ENCODE data around the gene ZNF546.

ZNF546 gene

GRCh38 chr19:39971380-39972035 lies 25.4 kb upstream of the ZNF546 start:
- Histone ChIP-seq H3K9ac (peak overlapping the region; percentile 81 to 94 (median 88)), H3K36me3 (peaks cover 39 to 47% (median 46%) of the 10 kb centered on the region in 11 experiments), H3K27ac (peak overlapping the region; percentile 69 to 88 (median 79)), H3K9me3 (replicated peaks in 1 of 11) (no peaks in the 10 kb centered on the region; a peak in 1 of 22 replicates), H3K4me3 (peak overlapping the region; percentile 79 to 96 (median 87)), H3K4me1 (peaks cover 18 to 73% (median 25%) of the 10 kb centered on the region in 10 experiments), H3K27me3 (no peaks in the 10 kb centered on the region), H3K4me2 (peak overlapping the region; percentile 87 to 99 (median 96)), H4K20me1 (peaks cover 0 to 39% (median 22%) of the 10 kb centered on the region in 11 experiments; a peak in 13 of 22 replicates)
- no peak for TF ChIP-seq Cebpa-rat (IDR thresholded peaks at IDR 0.05)

GRCh38 chr19:39974377-39975155 lies 22.3 kb upstream of the ZNF546 start:
- no peak for TF ChIP-seq Cebpa-rat (IDR thresholded peaks at IDR 0.05)
- Histone ChIP-seq H3K4me3 (peak overlapping the region in 2 of 10 experiments; percentile 92 to 94; a peak in 2 of 20 replicates), H3K9me3 (replicated peaks in 1 of 11) (no peaks in the 10 kb centered on the region), H3K27ac (no peak overlapping the region), H3K4me2 (peak overlapping the region in 3 of 11 experiments; percentile 95 to 99 (median 98); a peak in 2 of 22 replicates), H3K4me1 (peaks cover 18 to 60% (median 24%) of the 10 kb centered on the region in 10 experiments), H3K9ac (peak overlapping the region in 2 of 11 experiments; percentile 91 to 94; a peak in 3 of 22 replicates), H3K27me3 (no peaks in the 10 kb centered on the region), H3K36me3 (peaks cover 70 to 78% (median 76%) of the 10 kb centered on the region in 11 experiments), H4K20me1 (peaks cover 0 to 57% (median 39%) of the 10 kb centered on the region in 11 experiments; a peak in 17 of 22 replicates)

GRCh38 chr19:39982883-39983282 lies 14.0 kb upstream of the ZNF546 start:
- peaks cover 52 to 76% (median 57%) of the 10 kb centered on the region in 11 experiments for H3K9me3 ChIP-seq (replicated peaks in 1 of 11)

GRCh38 chr19:39983695-39984300 lies 13.1 kb upstream of the ZNF546 start:
- Histone ChIP-seq H3K27ac (no peak overlapping the region), H3K4me3 (no peak overlapping the region), H3K27me3 (no peaks in the 10 kb centered on the region), H3K4me2 (no peak overlapping the region), H3K4me1 (peaks cover 0 to 25% (median 0%) of the 10 kb centered on the region in 10 experiments; a peak in 5 of 20 replicates), H3K36me3 (peaks cover 60 to 93% (median 88%) of the 10 kb centered on the region in 11 experiments), H3K9me3 (replicated peaks in 1 of 11) (peaks cover 60 to 85% (median 66%) of the 10 kb centered on the region in 11 experiments), H3K9ac (no peak overlapping the region), H4K20me1 (peaks cover 0 to 27% (median 17%) of the 10 kb centered on the region in 11 experiments; a peak in 11 of 22 replicates)
- TF ChIP-seq Cebpa-rat (IDR thresholded peaks at IDR 0.05): no peak

More at GRCh38 chr19:39982883-39983282, 14.0 kb upstream of the ZNF546 start:
- H3K27ac ChIP-seq: no peak overlapping the region
- H3K9ac ChIP-seq: no peak overlapping the region
- H3K4me3 ChIP-seq: no peak overlapping the region
- H3K4me2 ChIP-seq: no peak overlapping the region
- H4K20me1 ChIP-seq: peaks cover 0 to 36% (median 27%) of the 10 kb centered on the region in 11 experiments; a peak in 17 of 22 replicates
- H3K36me3 ChIP-seq: peaks cover 64 to 93% (median 89%) of the 10 kb centered on the region in 11 experiments
- peaks cover 0 to 34% (median 0%) of the 10 kb centered on the region in 10 experiments; a peak in 5 of 20 replicates for H3K4me1 ChIP-seq
- no peaks in the 10 kb centered on the region for H3K27me3 ChIP-seq
- TF ChIP-seq Cebpa-rat (IDR thresholded peaks at IDR 0.05): no peak

- Histone ChIP-seq H3K4me2 (no peak overlapping the region), H3K4me3 (no peak overlapping the region; a peak in 1 of 20 replicates), H3K4me1 (peaks cover 0 to 26% (median 0%) of the 10 kb centered on the region in 10 experiments; a peak in 5 of 20 replicates), H3K9ac (no peak overlapping the region), H3K27ac (no peak overlapping the region), H3K27me3 (no peaks in the 10 kb centered on the region), H3K9me3 (replicated peaks in 1 of 11) (peaks cover 57 to 74% (median 68%) of the 10 kb centered on the region in 11 experiments), H4K20me1 (peaks cover 0 to 12% (median 4%) of the 10 kb centered on the region in 11 experiments; a peak in 5 of 22 replicates), H3K36me3 (peaks cover 32 to 82% (median 61%) of the 10 kb centered on the region in 11 experiments)
- TF ChIP-seq Cebpa-rat (IDR thresholded peaks at IDR 0.05): no peak
Observed at GRCh38 chr19:39986643-39987042, 10.2 kb upstream of the ZNF546 start.

GRCh38 chr19:39987167-39987566 lies 9.7 kb upstream of the ZNF546 start:
- Histone ChIP-seq H3K9me3 (replicated peaks in 1 of 11) (peaks cover 52 to 71% (median 67%) of the 10 kb centered on the region in 11 experiments), H3K9ac (no peak overlapping the region), H3K4me1 (peaks cover 0 to 26% (median 0%) of the 10 kb centered on the region in 10 experiments; a peak in 5 of 20 replicates), H3K27me3 (no peaks in the 10 kb centered on the region), H3K36me3 (peaks cover 27 to 77% (median 56%) of the 10 kb centered on the region in 11 experiments), H3K4me2 (no peak overlapping the region), H4K20me1 (peaks cover 0 to 12% (median 3%) of the 10 kb centered on the region in 11 experiments; a peak in 5 of 22 replicates), H3K27ac (no peak overlapping the region), H3K4me3 (no peak overlapping the region; a peak in 1 of 20 replicates)
- TF ChIP-seq Cebpa-rat (IDR thresholded peaks at IDR 0.05): no peak

GRCh38 chr19:39987596-39987995 lies 9.3 kb upstream of the ZNF546 start:
- Histone ChIP-seq H3K4me2 (no peak overlapping the region), H3K4me1 (peaks cover 0 to 26% (median 0%) of the 10 kb centered on the region in 10 experiments; a peak in 5 of 20 replicates), H3K27me3 (no peaks in the 10 kb centered on the region), H3K36me3 (peaks cover 23 to 77% (median 52%) of the 10 kb centered on the region in 11 experiments), H4K20me1 (peaks cover 0 to 12% (median 3%) of the 10 kb centered on the region in 11 experiments; a peak in 5 of 22 replicates), H3K4me3 (no peak overlapping the region), H3K9me3 (replicated peaks in 1 of 11) (peaks cover 47 to 67% (median 64%) of the 10 kb centered on the region in 11 experiments), H3K9ac (no peak overlapping the region), H3K27ac (no peak overlapping the region)
- no peak for TF ChIP-seq Cebpa-rat (IDR thresholded peaks at IDR 0.05)

- Histone ChIP-seq H3K27ac (no peak overlapping the region), H3K4me3 (peak overlapping the region in 1 of 10 experiments; percentile 14; a peak in 1 of 20 replicates), H3K4me1 (peaks cover 11 to 27% (median 16%) of the 10 kb centered on the region in 10 experiments), H3K27me3 (no peaks in the 10 kb centered on the region), H3K36me3 (peaks cover 10 to 50% (median 27%) of the 10 kb centered on the region in 11 experiments; a peak in 21 of 22 replicates), H3K9ac (no peak overlapping the region), H3K9me3 (replicated peaks in 1 of 11) (peaks cover 21 to 36% (median 33%) of the 10 kb centered on the region in 11 experiments), H4K20me1 (peaks cover 0 to 12% (median 3%) of the 10 kb centered on the region in 11 experiments; a peak in 4 of 22 replicates), H3K4me2 (no peak overlapping the region)
- no peak for TF ChIP-seq Cebpa-rat (IDR thresholded peaks at IDR 0.05)
Observed at GRCh38 chr19:39993605-39994004, 3.3 kb upstream of the ZNF546 start.
